Fibroblast of lung (primary cell): ENCODE measurements around the gene CYP27A1. TPM values are rescaled to one million over a fixed set of nuclear protein-coding genes. Genes with fewer than 3 reads are reported as not detected.

Experiments
- DNase-seq, 2 donors: peaks; one replicate each; pipeline versions ENCODE4 v3.0.0 to v3.0.0-alpha.2; 2010; ENCODE audit warnings: low read depth in 2 of 2
- H2AFZ ChIP-seq: 2 replicates; pipeline ENCODE4 v1.5.1; 2012; ENCODE audit warnings: low read length, control low read depth, inconsistent platforms
- H3K27ac ChIP-seq: 2 replicates; pipeline ENCODE4 v1.5.1; 2011; ENCODE audit warnings: low read length, control low read depth; ENCODE audit not compliant: insufficient read depth
- H3K27me3 ChIP-seq: 2 replicates; pipeline ENCODE4 v1.5.1; 2011; ENCODE audit warnings: mild to moderate bottlenecking, low read length; ENCODE audit not compliant: control insufficient read depth, insufficient read depth
- H3K36me3 ChIP-seq: 2 replicates; pipeline ENCODE4 v1.5.1; 2011; ENCODE audit warnings: low read length; ENCODE audit not compliant: control insufficient read depth, insufficient read depth
- H3K4me1 ChIP-seq: 2 replicates; pipeline ENCODE4 v1.5.1; 2011; ENCODE audit warnings: low read length; ENCODE audit not compliant: control insufficient read depth, insufficient read depth; ENCODE audit errors: extremely low read depth
- H3K4me2 ChIP-seq: 2 replicates; pipeline ENCODE4 v1.5.1; 2011; ENCODE audit warnings: low read length, control low read depth; ENCODE audit not compliant: insufficient read depth; ENCODE audit errors: extremely low read depth
- H3K4me3 ChIP-seq, 4 experiments: fragments of 200-600 bp in 1 of 4; sonication (generic) in 1 of 4; replicated peaks in 1 of 4; 2 replicates each; pipeline ENCODE4 v1.5.1; 2011 to 2016; ENCODE audit warnings: low read length in 4 of 4, low read depth in 3 of 4, mild to moderate bottlenecking in 3 of 4, control low read depth in 2 of 4, inconsistent platforms in 1 of 4, mixed read lengths in 1 of 4; ENCODE audit not compliant: insufficient read depth in 1 of 4; ENCODE audit errors: control extremely low read depth in 1 of 4
- H3K79me2 ChIP-seq: 2 replicates; pipeline ENCODE4 v1.5.1; 2012; ENCODE audit warnings: mild to moderate bottlenecking, low read length, inconsistent platforms; ENCODE audit not compliant: control insufficient read depth, insufficient read depth
- H3K9ac ChIP-seq: 2 replicates; pipeline ENCODE4 v1.5.1; 2011; ENCODE audit warnings: mild to moderate bottlenecking, low read length, control low read depth; ENCODE audit not compliant: insufficient read depth
- H3K9me3 ChIP-seq: 2 replicates; pipeline ENCODE4 v1.5.1; 2012; ENCODE audit warnings: low read depth, low read length; ENCODE audit not compliant: control insufficient read depth, insufficient read depth
- H4K20me1 ChIP-seq: 2 replicates; pipeline ENCODE4 v1.5.1; 2011; ENCODE audit warnings: low read length; ENCODE audit not compliant: control insufficient read depth, insufficient read depth; ENCODE audit errors: extremely low read depth
- EZH2 ChIP-seq: IDR thresholded peaks from 2 replicates; pipeline ENCODE4 v1.5.1; 2012; ENCODE audit warnings: low read length, control low read depth, mild to moderate bottlenecking; ENCODE audit errors: missing control alignments
- polyA plus RNA-seq, 2 donors: library from polyadenylated mRNA; depleted of rRNA in 1 of 2; stranded (reverse) in 1 of 2; unstranded in 1 of 2; fragments of >200 nt; gene quantifications; 2 replicates each; pipeline ENCODE4 v1.2.1, GENCODE V29; 2011 to 2012; ENCODE audit warnings: missing spikeins in 1 of 2
- total RNA-seq: library from RNA; depleted of rRNA; stranded (reverse); fragments of >200 nt; gene quantifications from 2 replicates; pipeline ENCODE4 v1.2.1, GENCODE V29; 2014
- TF ChIP-seq, protein P1 (sequence below), 2 donors: IDR thresholded peaks in 1 of 2; conservative IDR thresholded peaks in 1 of 2; 1 replicate in 1 of 2; 2 replicates in 1 of 2; pipeline ENCODE4 v1.5.1; 2011 to 2012; ENCODE audit warnings: low read length in 2 of 2, control low read depth in 1 of 2, inconsistent platforms in 1 of 2, low read depth in 1 of 2, mild to moderate bottlenecking in 1 of 2

Gene CYP27A1
- total and polyA plus RNA-seq, 2 donors (not counting 1 experiment from before 2014, with no cell fraction given): 12.7 to 53.8 TPM

DNA sequence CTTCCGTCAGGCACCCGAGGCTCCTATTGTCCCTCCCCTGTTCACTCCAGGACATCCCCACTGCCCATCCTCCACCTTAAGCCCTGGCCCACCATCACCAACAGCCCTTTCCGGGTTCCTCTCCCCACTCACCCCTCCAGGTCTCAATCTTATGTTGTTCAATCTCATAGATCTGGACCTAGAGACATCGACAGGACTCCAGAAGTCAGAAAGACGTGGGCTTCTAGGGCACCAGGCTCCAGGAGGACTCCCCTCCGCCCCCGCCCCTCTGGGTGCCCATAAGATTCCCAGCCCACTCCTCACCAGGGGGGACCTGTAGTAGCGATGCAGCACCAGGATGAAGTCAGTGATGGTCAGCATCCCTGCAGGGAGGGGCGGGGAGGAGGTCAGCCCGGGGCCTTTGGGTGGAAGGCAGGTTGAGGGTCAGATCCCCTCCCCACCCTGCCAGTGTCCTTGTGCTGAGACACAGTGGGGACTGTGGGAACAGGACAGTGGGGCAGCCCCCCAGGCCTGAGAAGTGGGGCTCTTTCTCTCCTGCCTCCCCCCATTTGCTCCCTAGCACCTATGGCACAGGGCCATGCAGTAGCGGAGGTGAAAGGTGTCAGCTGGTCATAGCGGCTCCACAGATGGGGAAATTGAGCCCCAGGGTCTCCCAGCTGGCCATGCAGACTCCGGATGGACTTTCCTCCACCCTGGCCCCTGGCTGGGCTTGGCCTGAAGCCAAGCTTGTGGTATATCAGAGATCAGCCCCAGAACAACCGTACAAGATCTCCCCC lies 45.9 kb downstream of the CYP27A1 start:
- H3K79me2 ChIP-seq: no peaks in the 10 kb centered on the region

GRCh38 chr2:218828477-218828778 lies 46.5 kb downstream of the CYP27A1 start:
- H3K27ac ChIP-seq: no peak overlapping the region
- peaks cover 24% of the 10 kb centered on the region for H3K27me3 ChIP-seq
- no peak overlapping the region for H3K4me2 ChIP-seq
- no peak for DNase-seq
- H3K4me1 ChIP-seq: no peaks in the 10 kb centered on the region
- no peaks in the 10 kb centered on the region for H4K20me1 ChIP-seq
- H2AFZ ChIP-seq: no peak overlapping the region
- H3K36me3 ChIP-seq: no peaks in the 10 kb centered on the region
- H3K79me2 ChIP-seq: no peaks in the 10 kb centered on the region
- no peaks in the 10 kb centered on the region for H3K9me3 ChIP-seq
- H3K4me3 ChIP-seq: no peak overlapping the region
- no peak for TF ChIP-seq EZH2
- TF ChIP-seq, protein P1, sequence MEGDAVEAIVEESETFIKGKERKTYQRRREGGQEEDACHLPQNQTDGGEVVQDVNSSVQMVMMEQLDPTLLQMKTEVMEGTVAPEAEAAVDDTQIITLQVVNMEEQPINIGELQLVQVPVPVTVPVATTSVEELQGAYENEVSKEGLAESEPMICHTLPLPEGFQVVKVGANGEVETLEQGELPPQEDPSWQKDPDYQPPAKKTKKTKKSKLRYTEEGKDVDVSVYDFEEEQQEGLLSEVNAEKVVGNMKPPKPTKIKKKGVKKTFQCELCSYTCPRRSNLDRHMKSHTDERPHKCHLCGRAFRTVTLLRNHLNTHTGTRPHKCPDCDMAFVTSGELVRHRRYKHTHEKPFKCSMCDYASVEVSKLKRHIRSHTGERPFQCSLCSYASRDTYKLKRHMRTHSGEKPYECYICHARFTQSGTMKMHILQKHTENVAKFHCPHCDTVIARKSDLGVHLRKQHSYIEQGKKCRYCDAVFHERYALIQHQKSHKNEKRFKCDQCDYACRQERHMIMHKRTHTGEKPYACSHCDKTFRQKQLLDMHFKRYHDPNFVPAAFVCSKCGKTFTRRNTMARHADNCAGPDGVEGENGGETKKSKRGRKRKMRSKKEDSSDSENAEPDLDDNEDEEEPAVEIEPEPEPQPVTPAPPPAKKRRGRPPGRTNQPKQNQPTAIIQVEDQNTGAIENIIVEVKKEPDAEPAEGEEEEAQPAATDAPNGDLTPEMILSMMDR (conservative IDR thresholded peaks at IDR 0.05 in 1 of 2, IDR thresholded peaks at IDR 0.05 in 1 of 2; ENCODE audit: low read depth in 1 of 2, low read length in 2 of 2): no peak
- H3K9ac ChIP-seq: no peak overlapping the region

More for the DNA sequence above, 45.9 kb downstream of the CYP27A1 start:
- peaks cover 19% of the 10 kb centered on the region for H3K27me3 ChIP-seq
- H3K4me1 ChIP-seq: no peaks in the 10 kb centered on the region
- no peaks in the 10 kb centered on the region for H3K36me3 ChIP-seq
- no peak overlapping the region for H2AFZ ChIP-seq
- no peak overlapping the region for H3K9ac ChIP-seq
- no peak overlapping the region for H3K27ac ChIP-seq
- TF ChIP-seq, protein P1 (conservative IDR thresholded peaks at IDR 0.05 in 1 of 2, IDR thresholded peaks at IDR 0.05 in 1 of 2; ENCODE audit: low read depth in 1 of 2, low read length in 2 of 2): no peak
- no peak for TF ChIP-seq EZH2
- no peaks in the 10 kb centered on the region for H3K9me3 ChIP-seq
- no peak overlapping the region for H3K4me3 ChIP-seq
- no peak overlapping the region for H3K4me2 ChIP-seq
- no peak for DNase-seq
- no peaks in the 10 kb centered on the region for H4K20me1 ChIP-seq

- TF ChIP-seq, protein P1 (conservative IDR thresholded peaks at IDR 0.05 in 1 of 2, IDR thresholded peaks at IDR 0.05 in 1 of 2; ENCODE audit: low read depth in 1 of 2, low read length in 2 of 2): no peak
- TF ChIP-seq EZH2: no peak
- H3K4me1 ChIP-seq: no peaks in the 10 kb centered on the region
- no peaks in the 10 kb centered on the region for H3K36me3 ChIP-seq
- H3K9me3 ChIP-seq: no peaks in the 10 kb centered on the region
- no peak for DNase-seq
- no peak overlapping the region for H2AFZ ChIP-seq
- no peak overlapping the region for H3K4me3 ChIP-seq
- peaks cover 28% of the 10 kb centered on the region for H3K27me3 ChIP-seq
- H3K79me2 ChIP-seq: no peaks in the 10 kb centered on the region
- H3K4me2 ChIP-seq: no peak overlapping the region
- no peaks in the 10 kb centered on the region for H4K20me1 ChIP-seq
- no peak overlapping the region for H3K9ac ChIP-seq
- no peak overlapping the region for H3K27ac ChIP-seq
These were observed 48.0 kb downstream of the CYP27A1 start for GRCh38 chr2:218829868-218830451.
